Middle frontal gyrus (tissue), 1 donor: ENCODE data around the gene ARHGAP32.
"Not testable (repeated sequence)": the region's sequence is repeated elsewhere in the genome, so short reads cannot be mapped to it uniquely, and the experiment has no call there.

Experiments
- DNase-seq: peaks from one replicate; pipeline ENCODE4 v3.0.0-alpha.2; 2015; ENCODE audit warnings: low spot score; ENCODE audit errors: extremely low spot score

The ARHGAP32 gene

DNA sequence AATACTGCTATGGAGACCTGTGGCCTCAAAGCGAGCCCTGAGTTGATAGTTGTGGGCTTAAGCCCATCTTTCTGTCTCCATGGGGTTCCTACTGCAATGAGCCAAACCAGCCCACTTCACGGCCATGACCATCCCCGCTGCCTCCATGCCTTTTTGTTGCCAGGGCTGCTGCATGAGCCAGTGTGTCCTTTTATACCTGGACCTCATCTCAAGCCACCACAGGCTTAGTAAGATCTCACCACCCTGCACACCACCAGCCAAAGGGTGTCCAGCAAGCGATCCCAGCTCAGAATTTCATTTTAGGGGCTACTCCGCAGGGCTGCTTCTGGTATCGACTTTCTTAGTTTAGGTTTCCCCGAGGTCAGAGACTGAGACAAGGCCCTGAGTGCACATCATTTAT is 257.8 kb downstream of the ARHGAP32 start:
- no peak for DNase-seq

DNA sequence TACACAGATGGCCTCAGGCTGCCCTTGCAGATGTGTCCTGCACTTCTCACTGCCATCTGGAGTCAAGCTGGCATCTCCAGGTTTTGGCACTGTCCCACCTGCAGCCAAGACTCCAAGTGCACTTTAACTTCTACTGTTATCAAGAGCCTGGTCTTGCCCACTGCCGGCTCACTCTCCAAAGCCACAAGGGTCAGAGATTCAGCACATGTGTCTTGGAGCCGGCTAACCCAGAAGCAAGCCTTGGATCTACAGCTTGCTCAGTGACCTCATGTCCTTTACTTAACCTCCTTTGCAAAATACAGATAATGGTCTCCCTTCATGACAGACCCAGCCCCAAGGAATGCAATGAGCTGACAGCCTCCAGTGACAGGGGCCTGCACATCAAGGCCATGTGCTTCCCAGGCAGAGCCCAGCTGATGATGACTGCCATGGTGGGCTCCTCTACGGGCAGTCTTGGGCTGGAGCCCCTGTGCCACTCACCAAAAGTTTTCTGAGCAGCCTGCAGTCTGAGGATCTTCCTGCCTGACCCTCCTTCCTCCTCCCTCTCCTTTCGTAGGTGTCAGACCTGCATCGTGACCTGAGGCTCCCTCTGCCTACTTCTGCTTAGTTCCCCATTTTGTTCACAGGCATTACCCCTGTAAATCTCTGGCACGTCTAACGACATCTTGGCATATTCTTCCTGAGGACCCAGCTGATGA is 258.5 kb downstream of the ARHGAP32 start:
- no peak for DNase-seq

DNA sequence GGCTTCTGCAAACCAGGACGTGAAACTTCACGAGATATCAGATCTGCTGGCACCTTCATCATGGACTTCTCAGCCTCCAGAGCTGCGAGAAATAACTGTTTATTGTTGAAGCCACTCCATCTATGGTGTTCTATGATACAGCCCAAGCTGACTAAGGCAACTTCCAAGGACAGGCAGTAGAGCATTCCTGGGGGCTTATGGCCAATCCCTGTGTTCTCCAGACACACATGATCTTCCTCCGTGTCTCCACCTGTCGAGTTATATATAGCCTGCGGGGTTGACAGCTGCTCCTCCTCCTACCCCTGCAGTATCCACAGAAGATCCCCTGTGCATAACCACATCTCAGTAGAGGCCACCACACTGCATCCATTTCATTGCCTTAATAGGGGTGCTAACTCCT is 260.5 kb downstream of the ARHGAP32 start:
- DNase-seq = no peak

DNA sequence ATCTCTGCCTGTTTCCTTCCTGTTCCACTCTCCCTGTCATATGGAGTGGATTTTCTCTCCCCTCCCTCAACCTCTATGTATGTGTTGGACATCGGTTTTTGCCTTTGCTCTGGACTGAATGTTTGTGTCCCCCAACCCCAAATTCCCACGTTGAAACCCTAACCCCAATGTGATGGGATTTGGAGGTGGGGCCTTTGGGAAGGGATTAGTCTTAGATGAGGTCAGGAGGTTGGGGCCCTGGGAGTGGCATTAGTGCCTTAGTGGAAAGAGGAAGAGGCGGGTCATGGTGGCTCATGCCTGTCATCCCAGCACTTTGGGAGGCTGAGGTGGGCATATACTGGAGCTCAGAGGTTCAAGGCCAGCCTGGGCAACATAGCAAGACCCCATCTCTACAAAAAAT is 261.1 kb downstream of the ARHGAP32 start:
- no peak for DNase-seq

DNA sequence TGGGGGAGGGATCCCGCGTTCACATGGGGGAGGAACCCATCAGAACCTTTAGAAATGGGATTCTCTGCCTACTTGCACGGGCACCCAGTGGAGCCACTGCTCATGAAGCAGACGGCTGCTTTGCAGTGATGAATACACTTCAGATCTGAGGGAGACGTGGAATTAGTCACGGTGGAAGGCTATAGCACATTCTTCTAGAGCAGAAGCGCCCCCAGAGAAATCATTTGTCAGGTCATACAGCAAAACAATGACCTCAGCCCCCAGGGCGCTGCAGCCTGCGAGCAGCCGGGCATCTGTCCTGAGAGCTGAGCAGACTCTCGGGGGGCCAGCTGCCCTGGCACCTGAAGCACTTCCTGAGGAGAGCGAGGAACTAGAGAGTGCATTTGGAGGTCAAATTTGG is 262.1 kb downstream of the ARHGAP32 start:
- no peak for DNase-seq

DNA sequence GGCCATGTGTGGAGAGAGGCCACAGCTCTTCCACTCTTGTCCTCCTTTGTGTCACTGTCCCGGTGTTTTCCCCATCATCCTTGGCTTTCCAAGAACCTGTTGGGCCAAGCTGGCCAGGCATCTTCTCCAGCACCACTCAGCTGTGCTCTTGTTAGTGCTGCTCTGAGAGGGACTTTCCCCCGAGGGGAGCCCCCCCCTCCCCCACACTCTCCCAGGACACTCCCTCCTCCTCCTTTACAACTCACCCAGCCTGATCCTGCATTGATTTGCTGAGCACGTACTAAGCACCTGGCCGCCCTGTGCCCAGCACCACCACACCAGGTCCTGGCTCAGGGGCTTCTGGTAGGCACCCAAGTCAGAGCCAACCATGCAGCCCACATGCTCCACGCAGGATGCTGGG is 262.7 kb downstream of the ARHGAP32 start:
- no peak for DNase-seq

DNA sequence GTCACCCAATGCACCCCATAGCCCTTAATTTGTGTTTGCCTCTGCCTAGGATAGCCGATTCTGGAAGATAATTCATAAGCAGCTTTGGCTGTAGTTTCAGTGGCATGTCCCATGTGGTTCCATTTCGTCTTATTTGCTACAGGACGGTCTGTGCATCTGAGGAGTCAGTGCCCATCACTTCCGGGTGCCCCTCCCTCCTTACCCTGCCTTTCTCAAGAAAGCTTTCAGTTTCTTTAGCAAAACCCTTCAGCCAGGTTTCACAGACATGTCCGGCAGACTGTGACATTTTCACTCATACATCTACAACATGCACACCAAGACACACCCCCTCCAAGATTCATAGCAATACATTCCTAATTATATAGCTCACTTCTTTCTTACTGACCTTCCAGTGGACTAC is 263.7 kb downstream of the ARHGAP32 start:
- no peak for DNase-seq

DNA sequence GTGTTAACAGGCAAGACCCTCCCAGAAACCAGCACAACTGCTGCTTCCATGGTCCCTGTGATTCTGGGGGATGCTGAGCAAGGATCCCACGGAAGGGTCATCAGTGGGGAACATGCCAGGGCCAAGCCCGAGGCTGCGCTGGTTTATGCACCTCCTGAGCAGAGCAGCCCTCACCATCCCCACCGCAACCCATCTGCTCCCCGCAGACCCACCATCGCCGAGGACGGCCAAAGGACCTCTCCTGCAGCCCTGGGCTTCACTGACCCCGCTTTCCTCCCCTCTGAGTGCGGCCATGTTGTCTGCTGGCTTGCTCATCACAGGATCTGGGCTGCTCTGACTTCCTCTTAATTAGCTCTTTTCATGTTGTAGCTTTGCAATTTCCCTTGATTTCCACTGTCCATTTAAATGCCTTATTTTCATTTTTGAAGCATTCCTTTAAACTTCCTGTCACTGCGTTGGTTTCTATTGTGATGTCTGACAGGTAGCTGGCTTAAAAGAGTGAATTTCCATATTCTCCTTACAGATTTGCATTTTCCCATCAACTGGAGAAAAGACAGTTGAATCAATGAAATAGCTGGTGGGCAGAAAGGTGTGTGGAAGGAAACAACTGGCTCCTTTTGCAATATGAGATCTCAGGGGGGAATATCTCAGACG is 264.3 kb downstream of the ARHGAP32 start:
- no peak for DNase-seq

DNA sequence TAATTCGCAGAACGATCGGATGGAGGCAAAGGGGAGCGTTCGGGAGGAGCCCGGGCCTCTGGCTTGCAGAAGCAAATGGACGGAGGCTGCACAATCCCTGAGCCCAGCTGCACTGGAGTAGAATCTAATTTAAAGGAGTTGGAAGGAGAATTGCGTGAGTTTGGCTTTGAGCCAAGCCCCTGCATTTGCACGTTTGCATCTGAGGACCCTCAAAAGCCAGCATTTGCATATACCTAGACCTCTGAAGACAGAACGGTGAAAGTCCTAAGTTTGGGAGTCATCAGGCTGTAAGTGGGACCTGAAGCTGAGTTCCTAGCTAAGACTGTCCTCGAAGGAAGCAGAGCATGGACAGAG is 265.0 kb downstream of the ARHGAP32 start:
- no peak for DNase-seq

DNA sequence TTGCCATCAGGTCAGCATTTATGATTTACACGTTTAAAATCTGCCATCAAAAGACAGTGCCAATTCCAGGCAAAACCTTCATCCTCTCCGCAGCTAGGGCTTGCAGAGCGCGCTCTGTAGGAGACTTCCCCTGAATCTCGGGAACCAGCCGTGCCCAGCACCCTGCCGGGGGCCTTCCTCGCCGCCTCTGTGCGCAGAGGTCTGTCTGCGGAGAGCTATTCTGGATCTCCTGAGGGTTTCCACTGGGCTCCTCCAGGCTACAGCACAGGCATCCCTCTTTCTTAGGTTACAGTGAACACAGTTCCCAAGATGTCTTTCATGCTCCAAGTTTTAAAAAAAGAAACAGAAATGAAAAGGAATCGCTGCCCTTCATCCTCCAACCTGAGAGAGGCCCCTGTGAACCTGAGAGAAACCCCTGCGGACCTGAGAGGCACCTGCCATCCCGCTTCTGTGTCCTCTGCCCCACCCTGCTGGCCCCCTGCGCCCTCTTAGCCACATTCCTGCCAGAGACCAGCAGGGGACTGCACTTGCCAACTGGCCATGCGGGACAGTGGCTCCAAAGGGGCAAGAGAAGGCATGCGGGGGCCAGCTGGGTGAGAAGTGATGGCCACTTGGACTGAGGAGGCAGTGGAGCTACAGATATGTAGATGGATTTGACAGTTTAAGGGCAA is 265.6 kb downstream of the ARHGAP32 start:
- DNase-seq = no peak

DNA sequence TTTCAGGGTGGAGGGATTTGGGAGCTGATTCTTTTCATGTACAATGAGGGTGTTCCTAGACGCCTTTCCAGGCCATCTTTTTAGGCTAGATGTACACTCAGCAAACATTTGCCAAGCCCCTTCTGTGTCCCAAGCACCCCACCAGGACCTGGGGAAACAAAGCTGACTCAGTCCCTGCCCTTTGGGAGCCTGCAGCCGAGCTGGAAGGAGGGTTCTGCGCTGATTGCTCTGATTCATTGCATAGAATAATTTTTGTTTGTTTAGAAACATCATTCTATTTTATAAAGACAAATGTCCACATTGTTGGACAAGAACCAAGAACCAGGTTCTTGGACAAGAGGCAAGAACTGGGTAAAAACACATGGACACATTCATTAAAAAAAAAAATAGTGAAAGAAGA is 266.1 kb downstream of the ARHGAP32 start:
- DNase-seq = no peak

DNA sequence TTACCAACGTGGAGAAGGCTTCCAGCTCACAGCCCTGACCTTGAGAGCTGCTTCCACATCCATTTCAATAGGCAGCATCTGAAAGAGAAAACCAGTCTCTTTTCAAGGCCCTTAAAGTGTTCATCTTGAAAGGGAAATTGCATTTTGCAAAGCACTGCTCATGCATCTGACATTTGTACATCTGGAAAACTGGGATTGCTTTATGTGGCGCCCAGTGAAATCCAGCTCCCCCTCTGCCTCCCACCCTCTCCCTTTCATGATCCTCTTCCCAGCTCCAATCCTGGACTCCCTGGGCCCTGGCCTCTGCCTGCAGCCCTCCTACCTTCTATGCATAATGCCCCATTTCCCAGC is 266.9 kb downstream of the ARHGAP32 start:
- no peak for DNase-seq

DNA sequence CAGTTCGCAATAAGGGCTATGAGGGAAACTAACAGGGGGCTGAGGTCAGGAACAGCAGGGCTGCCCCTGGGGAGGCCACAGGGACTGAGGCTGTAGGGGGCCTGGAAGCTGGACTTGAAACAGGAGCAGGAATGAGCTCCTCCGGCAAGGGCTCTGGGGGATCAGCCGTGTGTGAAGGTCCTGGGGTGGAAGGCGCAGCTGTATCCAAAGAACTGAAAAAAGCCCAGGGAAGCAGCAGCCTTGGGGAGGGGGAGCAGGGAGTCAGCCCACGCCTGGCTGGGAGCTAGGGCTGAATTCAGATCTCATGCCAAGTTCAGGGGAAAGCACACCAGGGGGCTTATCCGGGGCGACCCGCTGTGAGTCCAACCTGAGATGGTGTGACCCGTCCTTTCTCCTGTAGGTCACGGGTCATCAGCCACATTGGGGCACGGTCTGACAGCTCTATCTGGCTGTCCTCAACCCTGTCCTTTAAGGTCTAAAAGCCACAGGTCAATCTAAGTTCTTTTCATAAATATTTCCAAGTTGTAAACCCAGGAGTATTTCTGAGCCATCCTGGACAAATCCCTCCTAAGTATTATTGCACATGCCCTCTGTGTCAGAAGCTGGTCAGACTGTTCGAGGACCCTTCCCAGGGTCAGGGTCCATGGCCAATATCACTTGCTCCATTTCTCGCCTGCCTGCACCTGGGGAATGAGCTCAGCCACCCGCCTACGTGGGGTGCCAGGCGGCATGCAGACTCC is 267.4 kb downstream of the ARHGAP32 start:
- no peak for DNase-seq

DNA sequence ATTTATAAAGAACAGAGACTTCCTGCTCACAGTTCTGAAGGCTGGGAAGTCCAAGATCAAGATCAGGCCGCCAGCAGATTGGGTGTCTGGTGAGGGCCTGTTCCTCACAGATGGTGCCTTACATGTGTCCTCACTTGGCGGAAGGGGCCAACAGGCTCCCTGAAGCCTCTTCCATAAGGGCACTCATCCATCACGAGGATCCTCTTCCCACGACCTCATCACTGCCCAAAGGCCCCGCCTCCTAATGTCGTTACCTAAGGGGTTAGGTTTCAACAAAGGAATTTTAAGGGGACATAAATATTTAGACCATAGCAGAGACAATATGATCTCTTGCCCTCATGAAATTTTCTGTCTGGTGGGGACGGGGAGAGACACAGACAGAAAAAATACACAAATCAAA is 268.0 kb downstream of the ARHGAP32 start:
- no peak for DNase-seq

DNA sequence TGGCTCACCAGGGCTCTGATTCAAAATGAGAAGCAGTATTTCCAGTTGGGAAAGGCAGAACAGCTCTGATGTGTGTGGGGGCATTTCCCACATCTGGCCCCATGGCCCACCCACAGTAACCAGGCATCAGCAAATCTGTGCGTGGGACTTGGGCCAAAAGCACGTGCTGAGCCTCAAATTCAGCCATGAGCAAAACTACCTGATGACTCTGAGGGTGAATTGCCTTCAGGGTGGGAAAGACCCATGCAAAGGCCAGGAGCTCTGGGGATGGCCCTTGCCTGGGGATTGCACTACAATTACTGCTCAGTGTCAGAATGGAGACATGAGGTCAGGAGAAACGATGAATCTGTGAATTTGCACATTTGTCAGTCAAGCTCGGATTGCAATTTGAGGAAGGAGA is 270.3 kb downstream of the ARHGAP32 start:
- DNase-seq = no peak

DNA sequence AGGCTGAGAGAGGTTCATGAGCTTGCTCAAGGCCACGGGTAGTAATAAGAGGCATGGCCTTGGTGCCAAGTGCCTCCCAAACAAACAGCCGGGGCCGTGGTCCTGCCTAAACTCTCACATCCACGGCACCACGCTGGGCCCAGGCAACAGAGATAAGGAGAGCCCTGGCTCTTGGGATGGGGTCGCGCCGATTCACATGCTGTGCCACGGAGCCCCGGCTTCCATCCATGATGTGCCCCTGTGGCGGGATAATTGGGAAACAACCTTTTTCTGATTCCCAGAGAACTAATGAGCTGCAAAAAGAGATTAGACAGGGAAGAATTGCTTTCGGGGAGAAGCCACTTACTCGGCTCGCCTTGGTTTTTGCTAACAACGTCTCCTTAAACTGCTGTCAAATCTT is 271.5 kb downstream of the ARHGAP32 start:
- no peak for DNase-seq

DNA sequence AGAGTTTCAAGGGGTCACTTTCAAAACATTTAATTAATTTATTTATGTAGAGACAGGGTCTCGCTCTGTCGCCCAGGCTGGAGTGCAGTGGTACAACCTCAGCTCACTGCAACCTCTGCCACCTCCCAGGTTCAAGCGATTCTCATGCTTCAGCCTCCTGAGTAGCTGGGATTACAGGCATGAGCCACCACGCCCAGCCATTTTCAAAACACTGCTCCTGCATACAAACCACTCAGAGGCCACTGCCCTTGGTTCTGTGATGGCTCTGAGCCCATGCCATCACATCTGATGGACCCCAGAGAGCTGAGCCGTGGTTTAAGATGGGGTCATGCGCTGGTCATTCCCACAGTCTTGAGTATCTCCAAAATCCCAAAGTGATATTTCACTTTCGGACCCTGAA is 272.5 kb downstream of the ARHGAP32 start:
- not testable (repeated sequence) for DNase-seq

DNA sequence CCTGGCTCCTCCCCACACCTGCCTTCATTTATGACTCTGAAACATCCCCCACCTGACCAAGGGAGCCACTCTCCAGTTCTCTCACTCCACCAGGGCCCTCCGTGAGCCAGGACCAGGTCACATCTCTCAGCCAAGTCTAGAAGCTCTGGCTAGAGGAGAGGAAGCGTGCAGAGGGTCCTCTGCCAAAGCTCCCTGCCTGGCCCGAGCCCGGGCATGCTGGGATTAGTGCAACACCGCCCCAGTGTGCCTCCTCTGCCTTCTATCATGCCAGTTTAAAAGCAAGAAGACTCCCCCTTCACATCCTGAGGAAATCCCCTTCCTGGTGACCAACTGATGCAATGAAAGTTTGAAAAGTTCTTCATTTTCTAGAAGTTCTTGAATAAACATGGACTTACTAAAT is 272.9 kb downstream of the ARHGAP32 start:
- DNase-seq = no peak

DNA sequence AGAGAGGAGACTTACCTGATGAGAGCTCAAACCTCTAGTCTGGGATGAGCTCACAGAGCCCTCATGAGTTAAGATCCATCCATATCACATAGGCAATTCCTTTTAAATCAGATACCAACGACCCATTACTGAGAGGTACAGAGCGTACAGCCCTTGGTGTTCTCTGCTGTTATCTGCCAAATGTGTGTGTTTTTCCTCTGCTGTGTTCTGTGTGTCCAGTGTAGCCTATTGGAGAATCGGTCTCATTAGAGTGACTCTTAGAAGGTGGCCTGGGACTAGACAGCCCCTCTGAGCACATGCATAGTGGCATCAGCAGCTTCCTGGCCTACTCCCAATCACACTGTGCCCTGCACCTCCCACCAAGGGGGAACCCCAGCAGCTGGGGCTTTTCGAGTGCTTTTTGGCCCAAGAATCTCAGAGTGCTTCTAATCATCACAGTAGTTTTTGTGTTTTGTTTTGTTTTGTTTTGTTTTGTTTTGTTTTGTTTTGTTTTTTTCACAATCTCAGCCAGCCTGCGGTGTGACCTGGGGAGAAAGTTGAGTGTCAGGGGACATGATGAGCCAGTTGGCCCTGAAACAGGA is 274.9 kb downstream of the ARHGAP32 start:
- DNase-seq = no peak

DNA sequence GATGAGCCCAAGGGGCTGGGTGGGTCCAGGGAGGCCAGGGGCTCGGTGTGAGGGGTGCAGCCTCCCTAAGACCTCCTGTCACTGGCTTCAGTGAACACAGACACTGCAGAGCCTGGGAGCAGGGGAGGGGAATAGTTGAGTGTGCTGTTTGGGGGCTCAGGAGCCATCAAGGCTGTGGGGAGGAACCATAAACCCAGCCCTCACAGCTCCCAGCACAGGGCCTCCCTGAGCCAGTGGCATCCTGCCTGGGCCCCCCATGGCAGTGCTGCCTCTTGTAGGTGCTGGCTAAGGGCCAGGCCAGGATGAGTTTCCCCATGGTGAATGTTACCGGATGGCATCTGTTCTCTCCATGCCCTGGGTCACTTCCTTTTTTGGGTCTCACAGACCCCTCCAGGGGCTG is 275.4 kb downstream of the ARHGAP32 start:
- DNase-seq = no peak

DNA sequence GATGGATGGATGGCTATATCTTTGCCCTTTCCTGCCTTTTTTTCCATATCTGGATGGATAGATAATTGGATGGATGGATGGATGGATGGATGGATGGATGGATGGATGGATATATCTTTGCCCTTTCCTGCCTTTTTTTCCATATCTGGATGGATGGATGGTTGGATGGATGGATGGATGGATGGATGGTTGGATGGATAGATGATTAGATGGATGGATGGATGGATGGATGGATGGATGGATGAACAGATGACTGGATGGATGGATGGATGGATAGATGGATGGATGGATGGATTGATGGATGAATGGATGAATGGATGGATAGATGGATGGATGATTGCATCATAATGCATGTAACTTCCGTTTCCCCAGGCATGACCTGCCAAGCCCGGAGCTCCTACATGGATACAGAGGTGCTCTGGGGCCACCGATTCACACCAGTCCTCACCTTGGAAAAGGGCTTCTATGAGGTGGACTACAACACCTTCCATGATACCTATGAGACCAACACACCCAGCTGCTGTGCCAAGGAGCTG is 276.0 kb downstream of the ARHGAP32 start:
- DNase-seq = no peak

DNA sequence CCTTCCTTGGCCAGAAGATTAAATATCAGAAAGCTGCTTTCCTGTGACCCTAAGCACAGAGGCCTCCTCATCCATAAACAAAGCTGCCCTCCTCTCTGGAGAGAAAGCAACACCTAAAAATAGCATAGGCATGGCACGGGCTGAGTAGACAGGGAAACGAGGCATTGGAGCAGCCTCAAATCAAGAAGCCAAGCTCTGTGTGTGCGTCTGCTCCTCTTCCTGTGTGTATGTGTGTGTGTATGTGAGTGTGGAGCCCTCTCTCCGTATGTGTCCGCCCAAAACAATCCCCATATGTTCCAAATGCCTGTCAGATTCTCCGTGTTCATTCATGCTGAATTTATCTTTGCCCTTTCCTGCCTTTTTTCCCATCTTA is 277.0 kb downstream of the ARHGAP32 start:
- no peak for DNase-seq
